ENCODE results near the gene GAL3ST1. TPM values are rescaled to one million over a fixed set of nuclear protein-coding genes. Genes with fewer than 3 reads are reported as not detected.

The GAL3ST1 gene
- total RNA-seq, 2 experiments from 2014 or later: not detected

DNA sequence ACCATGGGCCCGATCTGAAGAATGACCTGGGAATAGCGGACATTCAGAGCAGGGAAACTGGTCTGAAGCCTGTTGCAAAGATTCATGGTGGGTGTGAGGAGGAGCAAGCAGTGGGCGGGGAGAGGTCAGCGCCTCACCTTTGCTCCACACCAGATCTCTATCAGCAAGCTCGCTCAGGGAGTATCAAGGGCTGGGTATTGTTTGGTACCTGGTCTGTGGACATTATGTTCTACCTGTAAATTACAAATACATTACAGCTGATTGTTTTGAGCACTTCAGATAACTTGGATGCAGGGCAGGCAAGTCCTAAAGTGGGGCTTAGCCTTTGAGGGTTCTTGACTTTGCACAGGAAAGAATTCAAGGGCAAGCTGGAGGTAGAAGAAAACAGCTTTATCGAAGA, 58.2 kb downstream of the GAL3ST1 start:
- ChIA-PET CTCF (no interaction called here), POLR2A (no interaction called here)
- Mint-ChIP-seq H3K9me3 (no peaks in the 10 kb centered on the region), H3K4me3 (no peak overlapping the region), H3K4me1 (ENCODE audit: low read depth) (no peaks in the 10 kb centered on the region), H3K27me3 (no peaks in the 10 kb centered on the region), H3K36me3 (no peaks in the 10 kb centered on the region), H3K27ac (no peak overlapping the region)
- intact Hi-C loops (cut with micrococcal nuclease): no loop called here
- no peak for DNase-seq

DNA sequence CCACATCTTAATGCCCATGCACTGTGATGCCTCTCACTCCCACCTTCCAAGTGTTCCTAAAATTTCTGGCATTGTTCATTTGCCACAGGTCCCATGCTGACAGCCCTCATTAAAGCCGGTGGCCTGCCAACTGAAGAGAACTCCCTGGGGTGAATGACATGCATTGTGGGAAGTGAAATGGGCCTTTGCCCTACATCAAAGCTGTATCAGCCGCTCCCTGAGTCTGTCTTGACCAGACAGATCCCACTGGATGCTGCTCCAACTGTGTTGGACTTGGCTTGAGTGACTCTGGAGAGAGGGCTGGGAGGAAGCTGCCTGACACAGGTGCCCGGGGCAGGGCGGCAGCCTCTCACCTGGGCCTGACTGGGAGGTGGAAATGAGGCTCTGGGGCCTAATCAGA, 60.2 kb downstream of the GAL3ST1 start:
- Mint-ChIP-seq H3K27ac (no peak overlapping the region), H3K4me1 (ENCODE audit: low read depth) (no peaks in the 10 kb centered on the region), H3K9me3 (no peaks in the 10 kb centered on the region), H3K27me3 (no peaks in the 10 kb centered on the region), H3K36me3 (no peaks in the 10 kb centered on the region), H3K4me3 (no peak overlapping the region)
- no peak for DNase-seq
- ChIA-PET CTCF (no interaction called here), POLR2A (no interaction called here)
- intact Hi-C loops (cut with micrococcal nuclease): no loop called here

DNA sequence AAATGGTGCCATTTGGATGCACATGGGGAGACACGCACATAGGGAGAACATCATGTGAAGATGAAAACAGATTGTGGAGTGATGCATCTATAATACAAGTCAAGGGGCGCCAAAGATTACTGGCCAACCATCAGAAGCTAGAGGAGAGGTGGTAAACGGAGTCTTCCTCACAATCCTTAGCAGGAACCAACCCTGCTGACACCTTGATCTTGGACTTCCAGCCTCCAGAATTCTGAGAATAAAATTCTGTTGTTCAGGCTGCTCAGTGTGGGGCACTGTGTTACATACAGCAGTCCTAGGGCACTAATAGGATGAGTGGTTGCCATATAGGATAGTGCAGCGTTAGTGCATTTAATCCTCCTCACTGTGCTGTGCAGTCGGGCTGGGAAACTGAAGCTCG, 61.0 kb downstream of the GAL3ST1 start:
- ChIA-PET POLR2A (no interaction called here), CTCF (no interaction called here)
- intact Hi-C loops (cut with micrococcal nuclease): no loop called here
- Mint-ChIP-seq H3K4me1 (ENCODE audit: low read depth) (no peaks in the 10 kb centered on the region), H3K4me3 (no peak overlapping the region), H3K36me3 (no peaks in the 10 kb centered on the region), H3K27ac (no peak overlapping the region), H3K27me3 (no peaks in the 10 kb centered on the region), H3K9me3 (no peaks in the 10 kb centered on the region)
- DNase-seq: no peak

- H3K9me3 Mint-ChIP-seq: no peaks in the 10 kb centered on the region
- CTCF ChIA-PET: interaction anchor here (1.3 kb wide), 1 partner anchor 124 kb away, joined by 3 read pairs; no protein-coding TSS in a partner anchor
- H3K4me1 Mint-ChIP-seq (ENCODE audit: low read depth): no peaks in the 10 kb centered on the region
- no peak overlapping the region for H3K27ac Mint-ChIP-seq
- POLR2A ChIA-PET: no interaction called here
- no peaks in the 10 kb centered on the region for H3K36me3 Mint-ChIP-seq
- no peak overlapping the region for H3K4me3 Mint-ChIP-seq
- intact Hi-C loops (cut with micrococcal nuclease): no loop called here
- DNase-seq: no peak
- H3K27me3 Mint-ChIP-seq: no peaks in the 10 kb centered on the region
These were observed 62.6 kb downstream of the GAL3ST1 start for GRCh38 chr22:30511911-30512310.

DNA sequence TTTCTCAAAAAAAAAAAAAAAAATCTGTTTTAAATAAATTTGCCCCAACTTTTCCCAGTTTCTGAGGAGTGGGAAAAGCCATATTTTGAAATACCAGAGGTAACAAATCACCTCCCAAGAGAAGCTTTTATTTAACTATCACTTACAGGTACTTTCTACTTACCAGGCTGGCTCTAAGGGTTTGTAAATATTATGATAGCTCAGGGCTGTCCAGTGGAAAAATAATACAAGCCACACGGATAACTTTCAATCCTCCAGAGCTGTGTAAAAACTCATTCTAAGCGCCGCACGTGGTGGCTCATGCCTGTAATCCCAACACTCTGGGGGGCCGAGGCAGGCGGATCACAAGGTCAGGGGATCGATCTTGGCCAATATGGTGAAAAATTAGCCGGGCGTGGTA, 63.4 kb downstream of the GAL3ST1 start:
- no peak overlapping the region for H3K4me3 Mint-ChIP-seq
- ChIA-PET POLR2A (no interaction called here), CTCF (interaction anchor here (1.3 kb wide), 1 partner anchor 124 kb away, joined by 3 read pairs; no protein-coding TSS in a partner anchor)
- peaks cover 5% of the 10 kb centered on the region for H3K27me3 Mint-ChIP-seq
- H3K36me3 Mint-ChIP-seq: no peaks in the 10 kb centered on the region
- H3K4me1 Mint-ChIP-seq (ENCODE audit: low read depth): no peaks in the 10 kb centered on the region
- H3K27ac Mint-ChIP-seq: no peak overlapping the region
- DNase-seq: no peak
- intact Hi-C loops (cut with micrococcal nuclease): no loop called here
- H3K9me3 Mint-ChIP-seq: no peaks in the 10 kb centered on the region

GRCh38 chr22:30508216-30508615, 66.2 kb downstream of the GAL3ST1 start:
- no peaks in the 10 kb centered on the region for H3K9me3 Mint-ChIP-seq
- ChIA-PET POLR2A (no interaction called here), CTCF (no interaction called here)
- no peak overlapping the region for H3K27ac Mint-ChIP-seq
- no peak for DNase-seq
- peaks cover 2% of the 10 kb centered on the region for H3K4me1 Mint-ChIP-seq (ENCODE audit: low read depth)
- intact Hi-C loops (cut with micrococcal nuclease): no loop called here
- peaks cover 22% of the 10 kb centered on the region for H3K27me3 Mint-ChIP-seq
- H3K36me3 Mint-ChIP-seq: no peaks in the 10 kb centered on the region
- no peak overlapping the region for H3K4me3 Mint-ChIP-seq

GRCh38 chr22:30507670-30508069, 66.8 kb downstream of the GAL3ST1 start:
- Mint-ChIP-seq H3K36me3 (no peaks in the 10 kb centered on the region), H3K27me3 (peaks cover 26% of the 10 kb centered on the region), H3K9me3 (no peaks in the 10 kb centered on the region), H3K27ac (no peak overlapping the region), H3K4me1 (ENCODE audit: low read depth) (peaks cover 2% of the 10 kb centered on the region), H3K4me3 (no peak overlapping the region)
- no peak for DNase-seq
- CTCF ChIA-PET: no interaction called here
- POLR2A ChIA-PET: no interaction called here
- intact Hi-C loops (cut with micrococcal nuclease): no loop called here

- no peak overlapping the region for H3K4me3 Mint-ChIP-seq
- peaks cover 30% of the 10 kb centered on the region for H3K27me3 Mint-ChIP-seq
- H3K27ac Mint-ChIP-seq: no peak overlapping the region
- peaks cover 2% of the 10 kb centered on the region for H3K4me1 Mint-ChIP-seq (ENCODE audit: low read depth)
- DNase-seq: no peak
- POLR2A ChIA-PET: no interaction called here
- H3K9me3 Mint-ChIP-seq: no peaks in the 10 kb centered on the region
- CTCF ChIA-PET: interaction anchor here (1.3 kb wide), 1 partner anchor 219 kb away, joined by 3 read pairs; no protein-coding TSS in a partner anchor
- intact Hi-C loops (cut with micrococcal nuclease): no loop called here
- H3K36me3 Mint-ChIP-seq: no peaks in the 10 kb centered on the region
These were observed 67.9 kb downstream of the GAL3ST1 start for GRCh38 chr22:30506507-30506968.

Other genes starting within 250 kb of the GAL3ST1 start
- gene TBC1D10A, start 247.7 kb downstream of the GAL3ST1 start, total RNA-seq: 10 to 100 TPM; 28.9 to 29.0 TPM
- 100 to 1,000 TPM; 255 to 273 TPM for gene SF3A1, start 217.8 kb downstream of the GAL3ST1 start, total RNA-seq
- gene CCDC157, start 217.7 kb downstream of the GAL3ST1 start, total RNA-seq: 1 to 10 TPM; 2.1 to 2.9 TPM
- 10 to 100 TPM in 1 of 2 experiments, 1 to 10 TPM in 1; 8.8 to 10.2 TPM for gene RNF215, start 187.3 kb downstream of the GAL3ST1 start, total RNA-seq
- 10 to 100 TPM; 12.8 to 15.3 TPM for gene SEC14L2, start 177.6 kb downstream of the GAL3ST1 start, total RNA-seq
- gene MTFP1, start 148.9 kb downstream of the GAL3ST1 start, total RNA-seq: 10 to 100 TPM; 50.5 to 54.5 TPM
- gene SEC14L3, start 102.6 kb downstream of the GAL3ST1 start, total RNA-seq: not detected
- gene SEC14L4, start 69.0 kb downstream of the GAL3ST1 start, total RNA-seq: not detected
- under 1 TPM in 1 of 2 experiments, not detected in 1; 0.17 TPM for gene SEC14L6, start 27.9 kb downstream of the GAL3ST1 start, total RNA-seq
- gene PES1, start 17.2 kb upstream of the GAL3ST1 start, total RNA-seq: 10 to 100 TPM; 99.3 to 99.6 TPM
- gene TCN2, start 32.5 kb upstream of the GAL3ST1 start, total RNA-seq: under 1 TPM; 0.19 to 0.31 TPM
- 1 to 10 TPM; 5.2 to 5.9 TPM for gene SLC35E4, start 61.1 kb upstream of the GAL3ST1 start, total RNA-seq
- 10 to 100 TPM in 1 of 2 experiments, 1 to 10 TPM in 1; 9.2 to 10.6 TPM for gene DUSP18, start 93.2 kb upstream of the GAL3ST1 start, total RNA-seq
- gene OSBP2, start 120.2 kb upstream of the GAL3ST1 start, total RNA-seq: 1 to 10 TPM; 2.3 to 2.9 TPM

All from activated CD4-positive, alpha-beta memory T cell treated with anti-CD3 and anti-CD28 coated beads for 36 hours (primary cell).